Measurements from ENCODE around the gene PBX4.

The PBX4 gene

GRCh38 chr19:19552798-19553197 lies 65.7 kb downstream of the PBX4 start:
- peak; percentile 39 for DNase-seq

GRCh38 chr19:19551853-19552192 lies 66.7 kb downstream of the PBX4 start:
- DNase-seq, result no peak

- no peak for DNase-seq
Observed at GRCh38 chr19:19550972-19551852, 67.3 kb downstream of the PBX4 start.

- peak; percentile 40 for DNase-seq
Observed at GRCh38 chr19:19550485-19550929, 68.0 kb downstream of the PBX4 start.

DNA sequence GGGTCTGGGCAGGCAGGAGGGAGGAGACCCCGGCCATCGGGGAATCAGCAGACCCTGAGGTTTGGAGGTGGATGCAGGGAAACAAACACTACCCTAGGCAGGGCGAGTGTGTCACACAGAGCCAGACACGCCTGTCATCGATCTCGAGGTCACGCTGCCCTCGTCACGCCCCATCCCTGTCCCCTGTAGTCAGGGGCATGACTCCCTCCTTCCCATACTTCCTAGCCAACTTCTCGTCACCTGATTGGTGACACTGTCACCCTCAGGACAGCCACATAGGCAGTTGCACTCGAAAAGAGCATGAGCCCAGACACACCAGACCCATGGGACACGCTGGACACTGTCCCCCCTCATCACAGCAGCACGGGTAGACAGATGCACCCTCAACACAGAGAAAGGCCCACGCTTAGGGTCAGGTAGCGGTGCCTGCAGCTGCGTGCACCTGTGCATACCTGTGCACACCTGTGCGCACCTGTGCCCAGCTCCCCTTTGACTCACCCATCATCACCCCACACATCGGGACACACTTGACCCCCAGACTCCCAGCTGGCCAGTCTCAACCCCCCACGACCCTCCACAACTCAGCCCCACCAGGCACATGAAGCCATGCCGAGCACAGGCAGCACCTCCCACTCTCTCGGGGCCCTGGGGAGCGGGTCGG lies 68.6 kb downstream of the PBX4 start:
- no peak for DNase-seq

GRCh38 chr19:19548915-19549759 lies 69.3 kb downstream of the PBX4 start:
- no peak for DNase-seq

GRCh38 chr19:19547674-19548336 lies 70.7 kb downstream of the PBX4 start:
- DNase-seq, result no peak

GRCh38 chr19:19546751-19547162 lies 71.7 kb downstream of the PBX4 start:
- no peak for DNase-seq

GRCh38 chr19:19545707-19546106 lies 72.8 kb downstream of the PBX4 start:
- DNase-seq, result no peak

DNA sequence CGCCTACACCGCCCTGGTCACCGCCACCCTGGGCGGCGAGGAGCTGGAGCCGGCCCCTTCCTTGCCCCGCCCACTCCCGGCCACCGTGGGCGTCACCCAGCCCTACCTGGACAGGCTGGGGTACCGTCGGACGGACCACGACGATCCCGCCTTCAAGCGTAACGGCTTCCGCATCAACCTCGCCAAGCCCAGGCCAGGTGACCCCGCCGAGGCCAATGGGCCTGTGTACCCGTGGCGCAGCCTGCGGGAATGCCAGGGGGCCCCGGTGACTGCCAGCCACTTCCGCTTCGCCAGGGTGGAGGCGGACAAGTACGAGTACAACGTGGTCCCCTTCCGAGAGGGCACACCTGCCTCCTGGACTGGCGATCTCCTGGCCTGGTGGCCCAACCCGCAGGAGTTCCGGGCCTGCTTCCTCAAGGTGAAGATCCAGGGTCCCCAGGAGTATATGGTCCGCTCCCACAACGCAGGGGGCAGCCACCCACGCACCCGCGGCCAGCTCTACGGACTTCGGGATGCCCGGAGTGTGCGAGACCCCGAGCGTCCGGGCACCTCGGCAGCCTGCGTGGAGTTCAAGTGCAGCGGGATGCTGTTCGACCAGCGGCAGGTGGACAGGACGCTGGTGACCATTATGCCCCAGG lies 73.4 kb downstream of the PBX4 start:
- no peak for DNase-seq

DNA sequence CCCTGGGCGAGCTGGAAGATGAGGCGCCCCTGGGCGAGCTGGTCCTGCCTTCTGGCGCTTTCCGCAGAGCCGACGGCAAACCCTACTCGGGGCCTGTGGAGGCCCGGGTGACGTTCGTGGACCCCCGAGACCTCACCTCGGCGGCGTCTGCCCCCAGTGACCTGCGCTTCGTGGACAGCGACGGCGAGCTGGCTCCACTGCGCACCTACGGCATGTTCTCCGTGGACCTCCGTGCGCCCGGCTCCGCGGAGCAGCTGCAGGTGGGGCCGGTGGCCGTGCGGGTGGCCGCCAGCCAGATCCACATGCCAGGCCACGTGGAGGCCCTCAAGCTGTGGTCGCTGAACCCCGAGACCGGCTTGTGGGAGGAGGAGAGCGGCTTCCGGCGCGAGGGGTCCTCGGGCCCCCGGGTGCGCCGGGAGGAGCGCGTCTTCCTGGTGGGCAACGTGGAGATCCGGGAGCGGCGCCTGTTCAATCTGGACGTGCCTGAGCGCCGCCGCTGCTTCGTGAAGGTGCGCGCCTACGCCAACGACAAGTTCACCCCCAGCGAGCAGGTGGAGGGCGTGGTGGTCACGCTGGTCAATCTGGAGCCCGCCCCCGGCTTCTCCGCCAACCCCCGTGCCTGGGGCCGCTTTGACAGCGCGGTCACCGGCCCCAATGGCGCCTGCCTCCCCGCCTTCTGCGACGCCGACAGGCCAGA lies 74.1 kb downstream of the PBX4 start:
- no peak for DNase-seq

DNA sequence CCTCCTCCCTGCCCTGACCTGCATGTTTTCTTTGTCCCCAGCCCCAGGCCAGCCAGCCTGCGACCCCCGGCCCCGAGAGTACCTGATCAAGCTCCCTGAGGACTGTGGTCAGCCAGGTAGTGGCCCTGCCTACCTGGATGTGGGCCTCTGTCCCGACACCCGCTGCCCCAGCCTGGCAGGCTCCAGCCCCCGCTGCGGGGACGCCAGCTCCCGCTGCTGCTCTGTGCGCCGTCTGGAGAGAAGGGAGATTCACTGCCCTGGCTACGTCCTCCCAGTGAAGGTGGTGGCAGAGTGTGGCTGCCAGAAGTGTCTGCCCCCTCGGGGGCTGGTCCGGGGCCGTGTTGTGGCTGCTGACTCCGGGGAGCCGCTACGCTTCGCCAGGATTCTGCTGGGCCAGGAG lies 74.8 kb downstream of the PBX4 start:
- no peak for DNase-seq

DNA sequence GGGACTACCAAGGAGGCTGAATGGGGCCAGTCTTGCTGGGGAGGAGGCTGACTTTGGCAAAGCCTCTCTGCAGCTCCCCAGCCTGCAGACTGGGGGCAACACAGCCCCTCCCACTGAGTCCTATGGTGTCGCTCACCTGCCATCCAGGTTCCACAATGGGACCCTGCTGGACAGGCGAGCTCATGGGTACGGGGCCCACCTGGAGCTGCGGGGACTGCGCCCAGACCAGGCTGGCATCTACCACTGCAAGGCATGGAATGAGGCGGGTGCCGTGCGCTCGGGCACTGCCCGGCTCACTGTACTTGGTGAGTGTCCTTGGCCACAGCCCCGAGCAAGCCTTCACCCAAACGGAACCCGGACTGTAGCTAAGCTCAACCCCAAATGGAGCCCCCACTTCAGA lies 75.4 kb downstream of the PBX4 start:
- DNase-seq, result no peak

GRCh38 chr19:19542507-19542906 lies 76.0 kb downstream of the PBX4 start:
- DNase-seq, result no peak

- DNase-seq, result no peak
Observed at GRCh38 chr19:19541616-19542015, 76.9 kb downstream of the PBX4 start.

GRCh38 chr19:19540715-19541515 lies 77.6 kb downstream of the PBX4 start:
- peak; percentile 57 for DNase-seq

DNA sequence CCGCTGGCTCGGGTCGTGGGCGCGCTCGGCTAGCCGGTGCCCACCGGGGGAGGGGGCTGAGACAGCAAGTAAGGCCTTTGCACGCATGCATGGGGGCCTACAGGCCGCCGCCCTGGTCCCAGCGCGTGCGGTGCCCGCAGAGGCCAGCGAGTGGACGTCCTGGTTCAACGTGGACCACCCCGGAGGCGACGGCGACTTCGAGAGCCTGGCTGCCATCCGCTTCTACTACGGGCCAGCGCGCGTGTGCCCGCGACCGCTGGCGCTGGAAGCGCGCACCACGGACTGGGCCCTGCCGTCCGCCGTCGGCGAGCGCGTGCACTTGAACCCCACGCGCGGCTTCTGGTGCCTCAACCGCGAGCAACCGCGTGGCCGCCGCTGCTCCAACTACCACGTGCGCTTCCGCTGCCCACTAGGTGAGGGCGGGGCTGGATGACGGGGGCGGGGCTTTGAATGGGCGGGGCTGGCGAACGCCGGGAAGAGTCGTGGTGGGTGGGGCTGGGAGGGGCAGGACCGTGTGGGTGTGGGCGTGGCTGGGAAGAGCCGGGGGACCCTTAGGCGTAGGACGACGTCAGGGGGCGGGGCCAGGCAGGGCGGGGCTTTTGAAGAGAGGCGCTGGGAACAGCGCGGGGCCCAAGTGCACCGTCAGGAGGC lies 78.3 kb downstream of the PBX4 start:
- DNase-seq, result peak; percentile 45

DNA sequence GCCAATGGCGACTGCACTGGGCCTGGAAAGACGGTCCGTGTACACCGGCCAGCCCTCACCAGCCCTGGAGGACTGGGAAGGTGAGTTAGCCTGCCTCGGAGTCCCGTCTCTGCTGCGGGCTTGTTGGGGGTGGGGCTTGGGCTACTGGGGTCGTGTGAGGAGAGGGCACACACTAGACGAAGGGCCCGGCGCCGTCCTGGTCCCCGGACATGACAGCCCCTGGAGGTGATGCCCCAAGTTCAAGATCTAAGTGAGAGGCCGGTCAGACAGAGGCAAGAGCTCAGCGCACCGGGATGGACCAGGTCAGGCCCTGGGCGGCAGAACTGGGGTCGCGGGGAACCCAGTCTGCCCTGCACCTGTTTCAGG lies 78.8 kb downstream of the PBX4 start:
- no peak for DNase-seq

- DNase-seq, result peak; percentile 24
Observed at GRCh38 chr19:19538785-19539166, 79.7 kb downstream of the PBX4 start.

DNA sequence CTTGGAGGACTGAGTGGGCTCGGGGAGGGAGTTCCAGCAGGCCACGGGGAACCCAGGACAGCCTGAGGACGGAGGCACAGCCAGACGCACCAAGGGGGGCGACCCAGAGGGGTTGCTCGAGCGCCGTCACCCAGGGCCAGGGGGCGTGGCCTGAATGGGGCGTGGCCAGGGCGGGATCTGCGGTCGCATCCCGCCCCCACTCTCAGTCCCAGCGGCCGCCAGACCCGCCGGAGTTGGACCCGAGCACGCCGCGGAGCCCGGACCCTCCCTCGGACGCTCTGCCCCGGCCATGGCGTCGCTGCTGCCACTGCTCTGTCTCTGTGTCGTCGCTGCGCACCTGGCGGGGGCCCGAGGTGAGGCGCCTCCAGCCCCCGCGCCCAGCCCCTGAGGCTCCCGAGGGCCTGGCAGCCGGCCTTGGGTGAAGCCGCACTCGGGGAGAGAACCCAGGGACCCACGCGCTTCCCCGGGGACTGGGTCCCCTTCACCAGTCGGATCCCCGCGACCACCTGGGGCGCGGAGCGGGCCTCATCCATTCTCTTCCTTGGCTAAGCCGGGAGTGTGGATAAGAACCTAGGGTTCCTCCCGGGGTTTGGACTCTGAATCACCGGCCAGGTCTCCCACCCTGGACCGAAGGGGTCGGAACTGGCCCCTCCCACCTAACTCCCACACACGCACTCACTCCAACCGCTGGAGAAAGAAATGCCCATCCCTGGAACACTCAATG lies 80.3 kb downstream of the PBX4 start, which contains the start of gene CILP2:
CILP2 (plus strand) TSS at position 205 of the 724 bp plus-strand sequence; CDS start at position 290, 85 bp downstream.
- peak; percentile 41 for DNase-seq

Data from EL (cell line).